IPS-NIHi7 (cell line): Measurements from ENCODE around the gene CPED1.

Experiments
- DNase-seq: peaks from one replicate; pipeline ENCODE4 v3.0.0; 2012; ENCODE audit warnings: mixed read lengths; ENCODE audit errors: extremely low spot score

Gene CPED1

DNA sequence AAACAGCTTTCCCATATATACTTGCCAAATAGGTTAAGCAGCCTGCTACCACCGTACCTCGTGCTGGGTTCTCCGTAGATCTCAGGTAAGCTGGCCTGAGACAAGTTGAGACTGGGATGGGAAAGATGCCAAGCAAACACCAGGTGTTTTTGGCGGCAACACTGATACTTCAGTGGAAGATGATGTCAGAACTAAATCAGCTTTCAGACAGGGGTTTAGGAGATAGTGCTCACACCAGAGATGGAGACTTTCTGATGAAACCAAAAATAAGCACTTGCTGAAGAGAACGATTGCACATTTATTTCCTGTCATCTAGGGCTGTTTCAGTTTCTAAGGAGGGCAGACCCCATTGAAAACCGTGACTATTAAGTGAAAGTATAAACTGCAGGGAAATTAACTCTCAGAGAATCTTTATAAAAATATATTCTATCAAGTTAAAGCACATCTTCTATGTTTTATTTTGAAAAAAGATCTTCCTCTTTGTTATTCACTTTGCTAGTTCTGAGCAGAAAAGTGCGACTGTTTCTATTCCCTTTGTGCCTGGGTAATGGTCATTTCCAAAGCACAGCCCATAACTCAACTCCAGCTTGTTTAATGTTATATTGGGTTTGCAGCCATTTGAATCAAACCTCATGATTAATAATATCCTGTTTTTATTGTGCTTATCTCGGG lies 149.9 kb downstream of the CPED1 start:
- no peak for DNase-seq

- no peak for DNase-seq
Observed at GRCh38 chr7:121139427-121139826, 150.9 kb downstream of the CPED1 start.

- DNase-seq = no peak
Observed at GRCh38 chr7:121140790-121141189, 152.3 kb downstream of the CPED1 start.

GRCh38 chr7:121151774-121152221 lies 163.3 kb downstream of the CPED1 start:
- no peak for DNase-seq

- DNase-seq = no peak
Observed at GRCh38 chr7:121153411-121153810, 164.9 kb downstream of the CPED1 start.

DNA sequence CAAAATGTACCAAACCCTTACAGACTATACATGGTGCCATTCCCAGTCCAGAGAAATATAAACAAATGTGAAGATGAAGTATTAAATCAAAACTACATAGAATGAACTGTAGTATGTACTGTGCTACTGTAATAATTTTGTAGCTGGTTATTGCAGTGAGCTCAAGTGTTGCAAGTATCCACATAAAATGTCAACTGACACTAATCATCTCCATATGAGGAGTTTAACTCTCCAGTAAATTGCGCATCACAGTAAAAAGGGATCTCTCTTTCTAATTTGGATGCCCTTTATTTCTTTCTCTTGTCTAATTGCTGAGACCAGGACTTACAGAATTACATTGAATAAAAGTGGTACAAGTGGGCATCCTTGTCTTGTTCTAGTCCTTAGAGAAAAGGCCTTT lies 165.5 kb downstream of the CPED1 start:
- no peak for DNase-seq

DNA sequence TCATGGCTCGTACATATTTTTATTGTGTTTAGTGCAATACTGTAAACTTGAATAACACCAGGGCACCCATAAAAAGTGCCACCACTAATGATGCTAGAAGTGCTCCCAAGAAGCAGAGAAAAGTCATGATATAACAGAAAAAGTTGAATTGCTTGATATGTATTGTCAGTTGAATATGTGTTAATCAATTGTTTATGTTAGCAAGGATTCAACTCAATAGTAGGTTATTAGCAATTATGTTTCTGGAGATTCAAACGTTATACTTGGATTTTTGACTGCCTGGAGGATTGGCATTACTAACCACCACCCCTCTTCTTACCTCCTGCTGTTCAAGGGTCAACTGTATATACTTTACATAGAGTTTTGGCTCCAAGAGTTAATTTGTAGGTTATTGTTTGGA lies 168.3 kb downstream of the CPED1 start:
- no peak for DNase-seq

GRCh38 chr7:121157341-121157751 lies 168.8 kb downstream of the CPED1 start:
- no peak for DNase-seq

DNA sequence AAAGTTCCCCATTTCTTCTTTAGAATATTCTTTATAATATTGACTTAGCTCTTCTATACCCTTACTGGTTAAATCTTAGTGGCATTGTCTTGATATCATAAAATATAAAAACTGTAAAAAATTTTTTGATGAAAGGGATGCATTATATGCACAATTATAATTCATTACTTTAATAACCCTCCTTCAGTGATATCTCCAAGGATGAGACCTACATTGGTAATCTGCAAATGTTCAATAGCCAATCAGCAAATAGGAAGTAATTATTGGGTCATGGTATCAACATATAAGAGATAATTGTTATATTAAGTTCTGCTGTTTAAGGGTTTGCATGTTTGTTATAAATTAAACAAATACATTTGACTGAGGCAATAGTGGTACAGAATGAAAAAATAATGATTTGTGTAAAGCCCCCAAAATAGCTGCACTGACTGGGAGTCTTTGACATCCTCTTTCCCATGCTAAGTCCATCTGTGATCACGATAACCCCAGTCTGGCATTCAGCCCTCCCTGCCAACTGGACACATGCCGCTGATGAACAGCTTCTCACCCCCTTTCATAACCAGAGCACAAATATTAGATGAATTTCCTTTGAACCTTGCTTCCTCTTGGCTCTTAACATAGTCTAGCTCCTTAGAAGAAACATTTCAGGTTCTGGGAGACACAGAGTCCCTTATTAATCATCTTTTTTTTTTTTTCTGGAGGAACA lies 169.5 kb downstream of the CPED1 start:
- DNase-seq = no peak

- DNase-seq = no peak
Observed at GRCh38 chr7:121158665-121159064, 170.2 kb downstream of the CPED1 start.

GRCh38 chr7:121159553-121159952 lies 171.0 kb downstream of the CPED1 start:
- DNase-seq = no peak

DNA sequence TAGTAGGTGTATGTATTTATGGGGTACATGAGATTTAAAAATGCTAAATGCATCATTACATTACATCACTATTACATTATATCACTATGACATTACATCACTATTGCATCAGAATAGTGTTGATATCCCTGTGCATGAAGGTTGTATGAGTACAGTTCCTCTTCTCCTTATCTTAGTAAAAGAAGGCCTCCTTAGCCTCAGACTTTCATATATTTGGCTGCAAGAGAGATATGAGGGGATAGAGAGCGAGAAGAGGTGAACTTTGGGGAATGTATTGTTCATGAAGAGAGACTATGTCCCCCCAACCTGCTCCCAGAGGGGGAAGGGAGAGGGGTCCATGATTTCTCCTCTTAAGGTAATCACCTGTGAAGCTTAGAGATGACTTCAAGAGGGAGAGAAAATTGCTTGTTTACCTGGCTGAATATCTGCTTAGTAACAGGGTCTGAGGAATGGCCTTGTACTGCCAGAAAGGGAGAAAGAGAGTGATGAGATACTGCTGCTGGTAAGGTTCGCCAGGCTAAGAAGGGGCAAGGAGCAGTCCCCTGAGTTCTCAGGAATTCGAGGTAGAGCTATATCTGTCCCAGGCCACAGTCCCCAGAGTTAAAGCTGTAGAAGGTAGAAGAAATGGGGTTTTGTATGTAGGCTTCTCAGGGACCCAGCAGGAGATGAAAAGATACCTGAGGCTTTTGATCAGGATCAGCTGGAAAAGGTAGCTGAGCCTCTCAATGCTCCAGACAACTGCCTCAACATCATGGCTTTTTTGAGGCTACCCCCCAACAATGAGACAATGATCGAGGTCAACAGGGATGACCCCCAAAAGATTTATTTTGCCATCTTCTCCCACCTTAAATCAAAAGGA lies 171.9 kb downstream of the CPED1 start:
- no peak for DNase-seq

DNA sequence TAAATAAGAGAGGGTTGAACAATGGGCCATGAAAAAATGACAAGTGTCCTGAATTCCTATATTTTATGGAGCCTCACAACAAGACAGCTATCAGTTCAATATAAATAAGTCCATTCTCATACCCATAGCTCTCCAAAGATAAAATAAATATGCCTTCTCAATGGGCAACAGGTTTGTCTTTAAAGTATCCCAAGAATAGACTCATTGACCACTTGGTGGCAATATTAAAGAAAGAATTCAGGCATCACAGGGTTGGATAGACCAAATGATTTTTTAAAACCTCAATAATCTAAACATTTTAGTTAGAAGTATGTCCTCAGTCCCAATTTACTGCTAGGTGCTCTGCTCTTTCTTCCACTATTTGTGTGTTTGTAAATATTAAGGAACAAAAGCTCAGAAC lies 175.2 kb downstream of the CPED1 start:
- no peak for DNase-seq

DNA sequence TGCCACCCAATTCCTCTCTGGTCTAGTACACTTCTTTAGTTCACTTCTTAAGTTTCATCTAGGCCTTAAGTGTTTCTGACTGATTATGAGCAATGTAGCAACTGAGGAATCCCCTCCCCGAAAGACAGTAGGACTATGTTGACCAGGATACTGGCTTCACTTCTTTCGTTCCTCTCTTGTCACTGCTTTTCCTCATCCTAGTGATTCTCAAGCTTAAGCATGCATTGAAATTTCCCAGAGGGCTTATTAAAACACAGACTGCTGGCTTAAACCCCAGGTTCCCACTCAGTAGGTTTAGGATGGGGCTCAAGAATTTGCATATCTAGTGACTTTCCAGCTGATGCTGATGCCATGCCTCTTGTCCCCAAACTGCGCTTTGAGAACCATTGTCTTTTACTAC lies 175.7 kb downstream of the CPED1 start:
- DNase-seq = no peak

- no peak for DNase-seq
Observed at GRCh38 chr7:121166916-121167315, 178.4 kb downstream of the CPED1 start.

- DNase-seq = no peak
Observed at GRCh38 chr7:121167971-121168370, 179.5 kb downstream of the CPED1 start.

GRCh38 chr7:121169469-121169868 lies 181.0 kb downstream of the CPED1 start:
- no peak for DNase-seq

DNA sequence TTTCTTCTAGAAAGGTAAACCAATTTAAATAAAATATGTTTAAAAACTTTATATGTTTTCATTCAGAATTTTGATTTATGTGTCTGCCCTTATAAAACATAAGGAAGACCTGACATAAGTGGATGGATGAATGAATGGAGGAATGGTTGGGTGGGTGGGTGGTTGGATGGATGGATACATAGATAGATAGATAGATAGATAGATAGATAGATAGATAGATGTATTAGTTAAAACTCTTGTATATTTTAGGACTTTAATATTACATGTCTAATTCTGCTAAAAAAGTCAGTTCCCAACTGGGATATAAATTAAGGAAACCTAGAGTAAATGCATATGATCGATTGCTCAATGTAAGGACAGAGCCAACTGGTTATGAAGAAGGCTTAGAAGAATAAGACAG lies 184.0 kb downstream of the CPED1 start:
- DNase-seq = no peak

DNA sequence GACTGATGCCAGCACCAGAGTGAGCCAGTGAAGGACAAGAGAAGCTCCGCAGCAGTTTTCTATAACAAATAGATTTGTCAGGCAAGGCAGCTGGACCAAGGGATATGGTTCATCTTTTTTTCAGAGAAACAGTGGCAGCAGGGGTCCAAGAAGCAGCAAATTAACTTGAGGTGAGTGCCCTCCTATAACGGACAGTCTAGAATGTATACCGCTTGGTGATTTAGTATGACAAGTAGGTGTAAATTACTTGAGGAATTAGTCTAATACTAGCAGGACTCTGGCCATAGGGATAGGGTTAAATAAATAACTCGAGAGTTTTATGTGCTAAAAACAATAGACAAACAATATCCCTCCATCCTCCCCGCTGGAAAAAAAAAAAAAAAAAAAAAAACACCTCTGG lies 187.3 kb downstream of the CPED1 start:
- no peak for DNase-seq

- no peak for DNase-seq
Observed at GRCh38 chr7:121178452-121178851, 189.9 kb downstream of the CPED1 start.

DNA sequence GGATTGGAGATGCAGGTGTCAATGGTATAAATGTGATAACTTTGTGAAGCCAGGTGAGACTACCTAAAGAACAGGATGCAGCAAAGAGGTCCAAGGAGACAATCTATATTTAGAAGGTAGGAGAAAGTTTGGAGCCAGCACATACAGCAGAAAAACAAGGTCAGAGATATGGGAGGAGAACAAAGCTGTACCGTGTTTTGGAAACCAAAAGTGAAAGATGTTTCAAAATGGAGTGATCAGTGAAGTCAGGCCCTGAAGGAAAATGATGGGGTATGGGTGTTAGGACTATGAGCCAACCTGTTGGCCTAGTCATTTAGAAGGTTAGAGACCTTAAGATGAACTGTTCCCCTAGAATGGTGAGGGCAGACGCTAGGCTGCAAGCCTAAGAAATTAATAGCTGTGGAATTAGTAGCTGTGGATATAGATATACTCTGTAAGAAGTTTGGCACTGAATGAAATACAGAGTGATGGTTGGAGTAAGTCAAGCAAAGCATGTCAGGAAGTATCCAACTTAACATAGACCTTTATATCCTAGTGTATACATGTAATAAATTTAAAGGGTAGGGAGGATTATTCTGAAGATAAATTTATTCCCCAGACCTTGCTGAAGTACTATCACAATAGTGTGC lies 190.5 kb downstream of the CPED1 start:
- no peak for DNase-seq

GRCh38 chr7:121180436-121181063 lies 192.0 kb downstream of the CPED1 start:
- DNase-seq = no peak
